ENCODE measurements around the gene CD99L2.

GRCh38 chrX:150828785-150829184 is 69.7 kb downstream of the CD99L2 start:
- TF ChIP-seq POLR2AphosphoS5 (IDR thresholded peaks at IDR 0.05; ENCODE audit: low read depth, low read length) (no peak), POU2F2 (IDR thresholded peaks at IDR 0.05; ENCODE audit: low read depth, low read length) (no peak), POLR2A (IDR thresholded peaks at IDR 0.05; ENCODE audit: low read depth, low read length) (no peak), TAF1 (IDR thresholded peaks at IDR 0.05; ENCODE audit: low read depth, low read length) (no peak)
